ENCODE results near the gene QKI.

Gene QKI

DNA sequence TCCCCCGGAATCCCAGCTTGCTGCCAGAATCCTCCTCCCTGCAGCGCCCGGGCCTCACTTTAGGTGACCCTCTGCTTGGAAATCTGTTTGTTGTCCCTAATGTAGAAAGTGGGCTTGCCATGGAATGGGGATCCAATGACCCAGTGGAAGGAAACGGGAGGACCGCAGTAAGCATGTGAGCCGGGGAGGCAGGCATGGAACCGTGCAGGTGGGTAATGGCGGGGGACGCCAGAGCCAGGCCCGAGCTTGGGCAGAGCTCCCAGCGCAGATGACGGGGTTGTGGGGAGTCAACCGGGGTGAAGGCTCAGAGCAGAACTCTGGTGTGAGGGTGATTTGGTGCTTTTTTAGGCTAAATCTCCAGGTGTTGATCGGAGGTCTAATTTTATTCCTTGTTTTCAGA is 188.3 kb downstream of the QKI start:
- ChIA-PET CTCF (no interaction called here), POLR2A (no interaction called here)
- no peak overlapping the region for H3K4me3 ChIP-seq (ENCODE audit: low read depth, low read length)
- no peaks in the 10 kb centered on the region for H3K4me1 ChIP-seq (ENCODE audit: control insufficient read depth, insufficient read depth, low read length)
- no peak overlapping the region for H3K27ac ChIP-seq (ENCODE audit: extremely low read depth, low read depth, low read length)
- H3K9me3 ChIP-seq (ENCODE audit: control insufficient read depth, insufficient read depth, low read depth, low read length) = no peaks in the 10 kb centered on the region
- no peak for TF ChIP-seq ZNF157 (tag by site-specific recombination; IDR thresholded peaks at IDR 0.05)
- TF ChIP-seq MEIS1 (CRISPR knock-in tag; IDR thresholded peaks at IDR 0.05; ENCODE audit: borderline replicate concordance) = no peak
- TF ChIP-seq ZFP37 (tag by site-specific recombination; IDR thresholded peaks at IDR 0.05) = no peak
- TF ChIP-seq, protein P1, sequence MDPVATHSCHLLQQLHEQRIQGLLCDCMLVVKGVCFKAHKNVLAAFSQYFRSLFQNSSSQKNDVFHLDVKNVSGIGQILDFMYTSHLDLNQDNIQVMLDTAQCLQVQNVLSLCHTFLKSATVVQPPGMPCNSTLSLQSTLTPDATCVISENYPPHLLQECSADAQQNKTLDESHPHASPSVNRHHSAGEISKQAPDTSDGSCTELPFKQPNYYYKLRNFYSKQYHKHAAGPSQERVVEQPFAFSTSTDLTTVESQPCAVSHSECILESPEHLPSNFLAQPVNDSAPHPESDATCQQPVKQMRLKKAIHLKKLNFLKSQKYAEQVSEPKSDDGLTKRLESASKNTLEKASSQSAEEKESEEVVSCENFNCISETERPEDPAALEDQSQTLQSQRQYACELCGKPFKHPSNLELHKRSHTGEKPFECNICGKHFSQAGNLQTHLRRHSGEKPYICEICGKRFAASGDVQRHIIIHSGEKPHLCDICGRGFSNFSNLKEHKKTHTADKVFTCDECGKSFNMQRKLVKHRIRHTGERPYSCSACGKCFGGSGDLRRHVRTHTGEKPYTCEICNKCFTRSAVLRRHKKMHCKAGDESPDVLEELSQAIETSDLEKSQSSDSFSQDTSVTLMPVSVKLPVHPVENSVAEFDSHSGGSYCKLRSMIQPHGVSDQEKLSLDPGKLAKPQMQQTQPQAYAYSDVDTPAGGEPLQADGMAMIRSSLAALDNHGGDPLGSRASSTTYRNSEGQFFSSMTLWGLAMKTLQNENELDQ (tag by site-specific recombination; IDR thresholded peaks at IDR 0.05; ENCODE audit: low read depth) = no peak
- TF ChIP-seq TCF7L2 (IDR thresholded peaks at IDR 0.05; ENCODE audit: borderline replicate concordance, low read depth, low read length) = no peak
- TF ChIP-seq ZXDB (tag by site-specific recombination; IDR thresholded peaks at IDR 0.05) = no peak
- TF ChIP-seq ZNF768 (tag by site-specific recombination; IDR thresholded peaks at IDR 0.05) = no peak
- no peak for TF ChIP-seq PRDM1 (tag by site-specific recombination; IDR thresholded peaks at IDR 0.05)
- TF ChIP-seq ZNF530 (tag by site-specific recombination; IDR thresholded peaks at IDR 0.05; ENCODE audit: low read depth) = no peak
- TF ChIP-seq HOXC10 (CRISPR knock-in tag; IDR thresholded peaks at IDR 0.05) = no peak
- TF ChIP-seq ZNF404 (tag by site-specific recombination; IDR thresholded peaks at IDR 0.05) = no peak
- no peak for TF ChIP-seq ZNF140 (tag by site-specific recombination; IDR thresholded peaks at IDR 0.05)
- no peak for TF ChIP-seq BCL11A (tag by site-specific recombination; IDR thresholded peaks at IDR 0.05; ENCODE audit: low read depth)
- TF ChIP-seq ZSCAN30 (tag by site-specific recombination; IDR thresholded peaks at IDR 0.05) = no peak
- no peak for TF ChIP-seq ZNF132 (tag by site-specific recombination; IDR thresholded peaks at IDR 0.05; ENCODE audit: borderline replicate concordance)
- H3K36me3 ChIP-seq (ENCODE audit: control insufficient read depth in 2 of 2, insufficient read depth in 1 of 2, low read length in 2 of 2) = no peaks in the 10 kb centered on the region

DNA sequence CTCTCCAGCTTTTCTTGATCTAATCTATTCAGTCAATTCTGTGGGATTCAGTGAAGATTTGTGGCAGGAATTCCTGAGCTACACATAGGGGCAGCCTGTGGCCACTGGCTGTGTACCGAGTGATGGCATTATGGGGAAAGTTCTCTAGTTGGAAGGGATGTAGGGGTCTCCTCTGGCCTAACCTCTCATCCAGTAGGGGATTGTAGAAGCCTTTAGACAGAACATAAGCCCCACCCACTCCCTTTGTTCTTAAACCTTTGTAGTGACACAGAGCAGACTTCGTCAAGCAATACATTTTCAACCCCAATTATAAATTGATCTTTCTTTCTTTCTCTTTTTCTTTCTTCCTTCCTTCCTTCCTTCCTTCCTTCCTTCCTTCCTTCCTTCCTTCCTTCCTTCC is 188.9 kb downstream of the QKI start:
- ChIA-PET CTCF (no interaction called here), POLR2A (no interaction called here)
- H3K27ac ChIP-seq (ENCODE audit: extremely low read depth, low read depth, low read length) = no peak overlapping the region
- H3K4me3 ChIP-seq (ENCODE audit: low read depth, low read length) = no peak overlapping the region
- TF ChIP-seq ZNF366 (tag by site-specific recombination; conservative IDR thresholded peaks at IDR 0.05) = 0 out of 2 replicates have a peak, but pooled peaks have one; percentile 20
- no peak for TF ChIP-seq ZNF664 (tag by site-specific recombination; IDR thresholded peaks at IDR 0.05)
- TF ChIP-seq ZNF37A (tag by site-specific recombination; IDR thresholded peaks at IDR 0.05) = no peak
- TF ChIP-seq ZNF514 (tag by site-specific recombination; IDR thresholded peaks at IDR 0.05) = no peak
- no peaks in the 10 kb centered on the region for H3K9me3 ChIP-seq (ENCODE audit: control insufficient read depth, insufficient read depth, low read depth, low read length)
- no peaks in the 10 kb centered on the region for H3K4me1 ChIP-seq (ENCODE audit: control insufficient read depth, insufficient read depth, low read length)
- H3K36me3 ChIP-seq (ENCODE audit: control insufficient read depth in 2 of 2, insufficient read depth in 1 of 2, low read length in 2 of 2) = no peaks in the 10 kb centered on the region

DNA sequence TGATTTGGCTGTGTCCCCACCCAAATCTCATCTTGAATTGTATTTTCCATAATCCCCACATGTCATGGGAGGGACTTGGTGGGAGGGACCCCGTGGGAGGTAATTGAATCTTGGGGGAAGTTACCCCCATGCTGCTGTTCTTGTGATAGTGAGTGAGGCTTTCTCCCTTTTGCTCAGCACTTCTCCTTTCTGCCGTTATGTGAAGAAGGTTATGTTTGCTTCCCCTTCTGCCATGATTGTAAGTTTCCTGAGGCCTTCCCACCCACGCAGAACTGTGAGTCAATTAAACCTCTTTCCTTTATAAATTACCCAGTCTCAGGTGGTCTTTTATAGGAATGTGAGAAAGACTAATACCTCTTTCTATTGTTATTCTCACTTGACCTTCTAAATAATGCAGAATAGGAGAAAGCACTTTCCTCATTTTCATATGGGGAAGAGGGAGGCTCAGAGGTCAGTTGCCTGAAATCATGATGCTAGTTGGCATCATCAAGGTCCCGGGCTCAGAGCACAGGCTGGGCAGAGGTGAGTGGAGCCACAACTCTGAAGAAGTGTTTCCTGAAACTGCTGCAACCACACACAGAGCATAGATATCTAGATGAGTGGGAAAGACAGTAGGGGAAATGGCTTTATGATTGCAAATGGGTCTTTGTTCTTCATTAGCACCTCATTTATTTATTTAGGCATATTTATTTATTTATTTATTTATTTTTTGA is 191.0 kb downstream of the QKI start:
- no peaks in the 10 kb centered on the region for H3K36me3 ChIP-seq (ENCODE audit: control insufficient read depth in 2 of 2, insufficient read depth in 1 of 2, low read length in 2 of 2)
- POLR2A ChIA-PET = no interaction called here
- H3K9me3 ChIP-seq (ENCODE audit: control insufficient read depth, insufficient read depth, low read depth, low read length) = no peaks in the 10 kb centered on the region
- TF ChIP-seq SETDB1 (IDR thresholded peaks at IDR 0.05; ENCODE audit: insufficient read length, low read length) (no peak), ZNF501 (tag by site-specific recombination; IDR thresholded peaks at IDR 0.05) (no peak), ZNF610 (tag by site-specific recombination; IDR thresholded peaks at IDR 0.05; ENCODE audit: borderline replicate concordance) (no peak), ZNF174 (tag by site-specific recombination; IDR thresholded peaks at IDR 0.05) (no peak)
- CTCF ChIA-PET = no interaction called here
- H3K27ac ChIP-seq (ENCODE audit: extremely low read depth, low read depth, low read length) = no peak overlapping the region
- H3K4me3 ChIP-seq (ENCODE audit: low read depth, low read length) = no peak overlapping the region
- no peaks in the 10 kb centered on the region for H3K4me1 ChIP-seq (ENCODE audit: control insufficient read depth, insufficient read depth, low read length)

All from HEK293 (cell line).